Measurements from ENCODE around the gene ADGRA3.
A peak's percentile ranks its signal among the peaks of the same experiment; 100 is the strongest.

ADGRA3 gene

GRCh38 chr4:22413471-22413870, 102.4 kb downstream of the ADGRA3 start:
- Histone ChIP-seq H3K27me3 (ENCODE audit: insufficient read depth, poor library complexity, severe bottlenecking) (no peaks in the 10 kb centered on the region), H3K27ac (replicated peaks) (no peak overlapping the region), H3K4me3 (replicated peaks; ENCODE audit: insufficient read depth, low read length) (no peak overlapping the region)
- no peak for TF ChIP-seq REST (IDR thresholded peaks at IDR 0.05; ENCODE audit: insufficient replicate concordance, low read depth)
- TF ChIP-seq SPI1 (IDR thresholded peaks at IDR 0.05; ENCODE audit: borderline replicate concordance, low read depth) = peak; percentile 19; the same call in 1 of the 2 replicates
- DNase-seq (ENCODE audit: low read depth in 1 of 2, low spot score in 1 of 2) = no peak

GRCh38 chr4:22412013-22412412, 103.9 kb downstream of the ADGRA3 start:
- no peak overlapping the region for H3K27ac ChIP-seq (replicated peaks)
- no peaks in the 10 kb centered on the region for H3K27me3 ChIP-seq (ENCODE audit: insufficient read depth, poor library complexity, severe bottlenecking)
- TF ChIP-seq REST (IDR thresholded peaks at IDR 0.05; ENCODE audit: insufficient replicate concordance, low read depth) (no peak), GABPA (IDR thresholded peaks at IDR 0.05; ENCODE audit: low read depth) (no peak), POLR2AphosphoS5 (IDR thresholded peaks at IDR 0.05; ENCODE audit: low read depth) (no peak), SPI1 (IDR thresholded peaks at IDR 0.05; ENCODE audit: borderline replicate concordance, low read depth) (no peak)
- TF ChIP-seq, protein P1, sequence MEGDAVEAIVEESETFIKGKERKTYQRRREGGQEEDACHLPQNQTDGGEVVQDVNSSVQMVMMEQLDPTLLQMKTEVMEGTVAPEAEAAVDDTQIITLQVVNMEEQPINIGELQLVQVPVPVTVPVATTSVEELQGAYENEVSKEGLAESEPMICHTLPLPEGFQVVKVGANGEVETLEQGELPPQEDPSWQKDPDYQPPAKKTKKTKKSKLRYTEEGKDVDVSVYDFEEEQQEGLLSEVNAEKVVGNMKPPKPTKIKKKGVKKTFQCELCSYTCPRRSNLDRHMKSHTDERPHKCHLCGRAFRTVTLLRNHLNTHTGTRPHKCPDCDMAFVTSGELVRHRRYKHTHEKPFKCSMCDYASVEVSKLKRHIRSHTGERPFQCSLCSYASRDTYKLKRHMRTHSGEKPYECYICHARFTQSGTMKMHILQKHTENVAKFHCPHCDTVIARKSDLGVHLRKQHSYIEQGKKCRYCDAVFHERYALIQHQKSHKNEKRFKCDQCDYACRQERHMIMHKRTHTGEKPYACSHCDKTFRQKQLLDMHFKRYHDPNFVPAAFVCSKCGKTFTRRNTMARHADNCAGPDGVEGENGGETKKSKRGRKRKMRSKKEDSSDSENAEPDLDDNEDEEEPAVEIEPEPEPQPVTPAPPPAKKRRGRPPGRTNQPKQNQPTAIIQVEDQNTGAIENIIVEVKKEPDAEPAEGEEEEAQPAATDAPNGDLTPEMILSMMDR (IDR thresholded peaks at IDR 0.05; ENCODE audit: insufficient read depth, low read length) = no peak
- DNase-seq (ENCODE audit: low read depth in 1 of 2, low spot score in 1 of 2) = no peak
- no peak overlapping the region for H3K4me3 ChIP-seq (replicated peaks; ENCODE audit: insufficient read depth, low read length)

- DNase-seq (ENCODE audit: low read depth in 1 of 2, low spot score in 1 of 2) = no peak
- H3K27me3 ChIP-seq (ENCODE audit: insufficient read depth, poor library complexity, severe bottlenecking) = no peaks in the 10 kb centered on the region
- no peak for TF ChIP-seq POLR2AphosphoS5 (IDR thresholded peaks at IDR 0.05; ENCODE audit: low read depth)
- TF ChIP-seq, protein P1 (IDR thresholded peaks at IDR 0.05; ENCODE audit: insufficient read depth, low read length) = no peak
- TF ChIP-seq GABPA (IDR thresholded peaks at IDR 0.05; ENCODE audit: low read depth) = no peak
- TF ChIP-seq SPI1 (IDR thresholded peaks at IDR 0.05; ENCODE audit: borderline replicate concordance, low read depth) = no peak
- no peak for TF ChIP-seq REST (IDR thresholded peaks at IDR 0.05; ENCODE audit: insufficient replicate concordance, low read depth)
- H3K27ac ChIP-seq (replicated peaks) = no peak overlapping the region
- H3K4me3 ChIP-seq (replicated peaks; ENCODE audit: insufficient read depth, low read length) = no peak overlapping the region
These were observed 105.1 kb downstream of the ADGRA3 start for GRCh38 chr4:22410645-22411247.
